OCI-LY7 (cell line): Measurements from ENCODE around the gene SDCCAG8. TPM values are rescaled to one million over a fixed set of nuclear protein-coding genes. Genes with fewer than 3 reads are reported as not detected.
A peak's percentile ranks its signal among the peaks of the same experiment; 100 is the strongest.

Experiments
- BruUV-seq: library from RNA; stranded (reverse); fragments of 400-500 nt; replicated peaks from 2 replicates; lab custom pipeline; 2021; lab: Mats Ljungman, UMichigan
- CTCF ChIA-PET: fragments of 300-600 bp; sonication (Branson Sonifier 250); formaldehyde crosslinking; loops from one replicate; lab custom pipeline; 2022; ENCODE audit warnings: antibody characterized with exemption; ENCODE audit not compliant: unreplicated experiment; lab: Charles Lee
- POLR2A ChIA-PET: fragments of 300-600 bp; sonication (Branson Sonifier 250); formaldehyde crosslinking; loops from one replicate; lab custom pipeline; 2022; ENCODE audit warnings: antibody characterized with exemption; lab: Charles Lee
- DNase-seq: peaks from one replicate; pipeline ENCODE4 v3.0.0-alpha.2; 2015; ENCODE audit warnings: low spot score
- H2AFZ ChIP-seq: fragments of 200-600 bp; sonication (generic), shearing (Covaris generic); 2 replicates; pipeline ENCODE4 v1.6.1; 2014; ENCODE audit warnings: mild to moderate bottlenecking, antibody characterized with exemption, low read length, moderate library complexity
- H3K27ac ChIP-seq: fragments of 200-600 bp; sonication (generic); 2 replicates; pipeline ENCODE4 v1.5.1; 2014; ENCODE audit warnings: mixed run types, low read depth, mild to moderate bottlenecking, moderate library complexity, low read length, inconsistent platforms; ENCODE audit not compliant: poor library complexity, severe bottlenecking
- H3K36me3 ChIP-seq: fragments of 200-600 bp; sonication (generic); 2 replicates; pipeline ENCODE4 v1.6.1; 2014; ENCODE audit warnings: mild to moderate bottlenecking, antibody characterized with exemption, low read length, moderate library complexity, mixed read lengths; ENCODE audit not compliant: insufficient read depth
- H3K4me1 ChIP-seq: fragments of 200-600 bp; sonication (generic); 2 replicates; pipeline ENCODE4 v1.5.1; 2014; ENCODE audit warnings: mild to moderate bottlenecking, low read length; ENCODE audit not compliant: insufficient read depth, poor library complexity, severe bottlenecking
- H3K4me2 ChIP-seq: fragments of 200-600 bp; sonication (generic); 2 replicates; pipeline ENCODE4 v1.6.1; 2014; ENCODE audit warnings: mild to moderate bottlenecking, low read length
- H3K4me3 ChIP-seq: fragments of 200-600 bp; sonication (generic); 2 replicates; pipeline ENCODE4 v1.5.1; 2014; ENCODE audit warnings: mild to moderate bottlenecking, low read depth, low read length; ENCODE audit not compliant: poor library complexity, severe bottlenecking
- H3K79me2 ChIP-seq: fragments of 200-600 bp; sonication (generic); 2 replicates; pipeline ENCODE4 v1.6.1; 2016; ENCODE audit warnings: low read depth, mild to moderate bottlenecking, low read length, moderate library complexity, mixed read lengths; ENCODE audit not compliant: insufficient read depth
- H3K9me2 ChIP-seq: fragments of 200-600 bp; sonication (generic); 2 replicates; pipeline ENCODE4 v1.6.1; 2016; ENCODE audit warnings: mild to moderate bottlenecking, low read length, mixed read lengths; ENCODE audit not compliant: insufficient read depth
- H3K9me3 ChIP-seq: fragments of 200-600 bp; sonication (generic); 2 replicates; pipeline ENCODE4 v1.6.1; 2014; ENCODE audit warnings: mild to moderate bottlenecking, mixed run types, low read length, mixed read lengths
- H4K20me1 ChIP-seq: fragments of 200-600 bp; sonication (generic); 2 replicates; pipeline ENCODE4 v1.6.1; 2014; ENCODE audit warnings: mild to moderate bottlenecking, antibody characterized with exemption, low read length, moderate library complexity, mixed read lengths; ENCODE audit not compliant: insufficient read depth
- EZH2phosphoT487 ChIP-seq: fragments of 200-600 bp; sonication (generic); IDR thresholded peaks from 2 replicates; pipeline ENCODE4 v1.6.1; 2018; ENCODE audit warnings: low read depth, borderline replicate concordance, mild to moderate bottlenecking, mixed run types, antibody characterized with exemption, low read length, moderate library complexity, mixed read lengths
- intact Hi-C: fragments of 100-400 bp; cut with micrococcal nuclease; formaldehyde crosslinking; loops from one replicate; pipeline ENCODE4 v1.10.0; 2022; ENCODE audit not compliant: unreplicated experiment
- total RNA-seq, 2 experiments: library from RNA; depleted of rRNA in 1 of 2; stranded (reverse); fragments of >200 nt in 1 of 2; shearing (Covaris generic) in 1 of 2; gene quantifications; 2 replicates each; pipeline ENCODE4 v1.2.3, GENCODE V29; 2014 to 2022
- TF ChIP-seq, protein P1 (sequence below): fragments of 200-600 bp; sonication (generic); conservative IDR thresholded peaks from 2 replicates; pipeline ENCODE4 v1.5.1; 2014; ENCODE audit warnings: mild to moderate bottlenecking, antibody characterized with exemption, low read length, moderate library complexity, mixed read lengths

Gene SDCCAG8
- total RNA-seq, 2 experiments from 2014 or later: 18.1 to 28.7 TPM

- Histone ChIP-seq H3K9me2 (no peaks in the 10 kb centered on the region), H3K36me3 (no peaks in the 10 kb centered on the region), H4K20me1 (no peaks in the 10 kb centered on the region), H3K9me3 (no peaks in the 10 kb centered on the region), H3K4me3 (no peak overlapping the region), H3K4me1 (no peaks in the 10 kb centered on the region), H3K4me2 (no peak overlapping the region), H3K79me2 (no peaks in the 10 kb centered on the region), H2AFZ (no peak overlapping the region), H3K27ac (no peak overlapping the region)
- no TSS peak for BruUV-seq
- POLR2A ChIA-PET: interaction anchor here (1.3 kb wide), 1 partner anchor 13 kb away, joined by 3 read pairs; no protein-coding TSS in a partner anchor
- intact Hi-C loops: no loop called here
- no peak for TF ChIP-seq EZH2phosphoT487
- TF ChIP-seq, protein P1, sequence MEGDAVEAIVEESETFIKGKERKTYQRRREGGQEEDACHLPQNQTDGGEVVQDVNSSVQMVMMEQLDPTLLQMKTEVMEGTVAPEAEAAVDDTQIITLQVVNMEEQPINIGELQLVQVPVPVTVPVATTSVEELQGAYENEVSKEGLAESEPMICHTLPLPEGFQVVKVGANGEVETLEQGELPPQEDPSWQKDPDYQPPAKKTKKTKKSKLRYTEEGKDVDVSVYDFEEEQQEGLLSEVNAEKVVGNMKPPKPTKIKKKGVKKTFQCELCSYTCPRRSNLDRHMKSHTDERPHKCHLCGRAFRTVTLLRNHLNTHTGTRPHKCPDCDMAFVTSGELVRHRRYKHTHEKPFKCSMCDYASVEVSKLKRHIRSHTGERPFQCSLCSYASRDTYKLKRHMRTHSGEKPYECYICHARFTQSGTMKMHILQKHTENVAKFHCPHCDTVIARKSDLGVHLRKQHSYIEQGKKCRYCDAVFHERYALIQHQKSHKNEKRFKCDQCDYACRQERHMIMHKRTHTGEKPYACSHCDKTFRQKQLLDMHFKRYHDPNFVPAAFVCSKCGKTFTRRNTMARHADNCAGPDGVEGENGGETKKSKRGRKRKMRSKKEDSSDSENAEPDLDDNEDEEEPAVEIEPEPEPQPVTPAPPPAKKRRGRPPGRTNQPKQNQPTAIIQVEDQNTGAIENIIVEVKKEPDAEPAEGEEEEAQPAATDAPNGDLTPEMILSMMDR: no peak
- DNase-seq: peak; percentile 8
- CTCF ChIA-PET: no interaction called here
Observed at GRCh38 chr1:243459059-243459458, 203.2 kb downstream of the SDCCAG8 start.

GRCh38 chr1:243461700-243462099, 205.9 kb downstream of the SDCCAG8 start:
- Histone ChIP-seq H3K79me2 (no peaks in the 10 kb centered on the region), H3K9me2 (no peaks in the 10 kb centered on the region), H3K27ac (no peak overlapping the region), H3K4me2 (no peak overlapping the region), H2AFZ (no peak overlapping the region), H3K36me3 (no peaks in the 10 kb centered on the region), H3K4me1 (no peaks in the 10 kb centered on the region), H4K20me1 (no peaks in the 10 kb centered on the region), H3K9me3 (no peaks in the 10 kb centered on the region), H3K4me3 (no peak overlapping the region)
- intact Hi-C loops: no loop called here
- DNase-seq: no peak
- no peak for TF ChIP-seq EZH2phosphoT487
- TF ChIP-seq, protein P1: no peak
- no TSS peak for BruUV-seq
- ChIA-PET POLR2A (interaction anchor here (0.5 kb wide), 1 partner anchor 24 kb away, joined by 3 read pairs; no protein-coding TSS in a partner anchor), CTCF (no interaction called here)

DNA sequence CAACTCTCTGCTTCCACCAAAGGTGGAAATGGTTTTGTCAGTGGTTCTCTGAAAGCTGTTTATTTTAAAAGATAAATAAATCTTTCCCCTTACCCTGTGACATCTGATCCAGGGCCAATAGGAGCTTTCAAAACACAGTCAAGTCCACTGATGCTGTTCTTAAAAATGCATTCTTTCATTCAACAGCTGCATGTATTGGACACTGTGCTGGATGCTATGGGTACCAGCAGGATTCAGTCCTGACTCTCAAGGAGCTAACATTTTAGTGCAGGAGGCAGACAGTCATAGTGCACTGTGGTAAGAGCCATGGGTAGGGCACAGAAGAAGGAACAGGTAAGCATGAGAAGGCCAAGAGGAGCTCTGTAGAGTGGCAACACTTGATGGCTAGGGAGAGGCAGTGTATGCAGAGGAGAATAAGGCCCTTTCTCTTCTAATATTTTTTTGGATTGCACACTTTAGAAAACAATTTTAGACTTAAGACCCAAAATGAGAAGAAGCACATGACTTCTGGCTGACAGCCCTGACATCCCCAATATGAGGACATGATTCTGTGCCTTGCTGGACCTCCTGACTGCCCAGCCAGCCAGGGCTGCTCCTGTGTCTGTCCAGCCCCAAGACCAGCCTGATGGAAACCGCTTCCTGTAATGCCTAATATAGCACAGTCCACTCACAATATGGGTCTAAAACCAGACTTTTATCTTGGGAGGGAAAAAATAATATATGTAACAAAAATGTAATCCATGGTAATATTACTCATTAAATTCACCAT, 207.3 kb downstream of the SDCCAG8 start:
- POLR2A ChIA-PET: interaction anchor here (0.7 kb wide), 1 partner anchor 382 kb away, joined by 3 read pairs; no protein-coding TSS in a partner anchor
- H3K9me2 ChIP-seq: no peaks in the 10 kb centered on the region
- no peak overlapping the region for H2AFZ ChIP-seq
- H3K4me2 ChIP-seq: no peak overlapping the region
- no TSS peak for BruUV-seq
- no peaks in the 10 kb centered on the region for H3K79me2 ChIP-seq
- no peak overlapping the region for H3K27ac ChIP-seq
- intact Hi-C loops: no loop called here
- no peaks in the 10 kb centered on the region for H3K9me3 ChIP-seq
- H3K36me3 ChIP-seq: no peaks in the 10 kb centered on the region
- no peaks in the 10 kb centered on the region for H4K20me1 ChIP-seq
- no peak for TF ChIP-seq EZH2phosphoT487
- TF ChIP-seq, protein P1: no peak
- no peaks in the 10 kb centered on the region for H3K4me1 ChIP-seq
- DNase-seq: no peak
- H3K4me3 ChIP-seq: no peak overlapping the region
- CTCF ChIA-PET: no interaction called here
